Head of caudate nucleus (tissue), 42 donors: ENCODE measurements around the gene MUC5AC.
A peak's percentile ranks its signal among the peaks of the same experiment; 100 is the strongest.
"Not testable (repeated sequence)": the region's sequence is repeated elsewhere in the genome, so short reads cannot be mapped to it uniquely, and the experiment has no call there.

Experiments
- DNase-seq, 42 donors: peaks; one replicate each; pipeline versions ENCODE4 v3.0.0 to v3.0.0-alpha.2; 2020 to 2021; ENCODE audit warnings: mixed read lengths in 7 of 42
- intact Hi-C: fragments of 100-400 bp; cut with DNase I; formaldehyde crosslinking; loops from one replicate; pipeline ENCODE4 v1.15.0; 2022

Gene MUC5AC

DNA sequence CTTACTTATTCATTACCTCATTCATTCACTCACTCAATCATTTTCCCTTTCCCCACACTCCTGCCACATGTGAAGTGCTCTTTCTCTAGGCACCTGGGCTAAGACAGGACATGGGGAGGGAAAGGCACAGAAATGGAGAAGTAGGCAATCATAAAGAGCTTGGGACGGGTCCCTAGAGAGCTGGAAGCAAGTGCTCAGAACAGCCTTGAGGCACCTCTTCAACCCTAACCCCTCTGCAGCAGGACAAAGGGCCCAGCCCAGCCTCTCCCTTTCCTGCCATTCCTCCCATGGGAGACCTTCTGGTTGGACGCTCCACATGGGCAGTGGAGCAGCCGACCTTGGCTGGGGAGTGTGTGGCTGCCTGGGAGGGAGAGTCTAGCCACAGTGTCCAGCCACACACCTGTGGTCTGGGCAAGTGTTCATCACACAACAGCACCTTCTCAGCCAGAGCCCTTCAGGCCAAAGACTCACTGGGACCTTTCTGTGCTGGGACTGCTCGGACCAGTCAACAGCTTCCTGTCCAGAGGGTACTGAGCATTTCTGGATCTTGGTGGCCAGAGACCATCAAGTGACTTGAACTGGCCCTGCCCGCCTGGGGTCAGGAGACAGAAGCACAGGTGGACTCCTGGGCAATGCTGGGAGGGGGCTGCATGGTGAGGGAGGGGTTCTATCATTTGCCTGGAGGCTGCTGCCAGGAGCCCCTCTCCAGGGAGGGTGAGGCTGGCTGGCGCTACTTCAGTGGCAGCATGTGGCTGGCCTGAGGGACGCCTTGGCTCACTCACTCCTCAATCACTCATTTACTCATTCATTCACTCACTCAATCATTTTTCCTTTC, 1.0 kb upstream of the MUC5AC start:
- DNase-seq: peak in 5 of 42 donors; percentile 5 to 8 (median 6)

DNA sequence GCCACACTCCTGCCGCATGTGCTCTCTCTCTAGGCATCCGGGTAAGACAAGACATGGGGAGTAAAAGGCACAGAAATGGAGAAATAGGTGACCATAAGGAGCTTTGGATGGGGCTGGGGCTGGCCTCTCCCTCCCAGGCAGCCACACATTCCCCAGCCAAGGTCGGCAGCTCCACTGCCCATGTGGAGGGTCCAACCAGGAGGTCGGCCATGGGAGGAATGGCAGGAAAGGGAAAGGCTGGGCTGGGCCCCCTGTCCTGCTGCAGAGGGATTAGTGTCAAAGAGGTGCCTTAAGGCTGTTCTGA, 460 bp upstream of the MUC5AC start:
- DNase-seq: peak in 1 of 42 donors; percentile 19
- intact Hi-C loops: no loop called here

More for the DNA sequence above, 1.0 kb upstream of the MUC5AC start:
- intact Hi-C loops: no loop called here

DNA sequence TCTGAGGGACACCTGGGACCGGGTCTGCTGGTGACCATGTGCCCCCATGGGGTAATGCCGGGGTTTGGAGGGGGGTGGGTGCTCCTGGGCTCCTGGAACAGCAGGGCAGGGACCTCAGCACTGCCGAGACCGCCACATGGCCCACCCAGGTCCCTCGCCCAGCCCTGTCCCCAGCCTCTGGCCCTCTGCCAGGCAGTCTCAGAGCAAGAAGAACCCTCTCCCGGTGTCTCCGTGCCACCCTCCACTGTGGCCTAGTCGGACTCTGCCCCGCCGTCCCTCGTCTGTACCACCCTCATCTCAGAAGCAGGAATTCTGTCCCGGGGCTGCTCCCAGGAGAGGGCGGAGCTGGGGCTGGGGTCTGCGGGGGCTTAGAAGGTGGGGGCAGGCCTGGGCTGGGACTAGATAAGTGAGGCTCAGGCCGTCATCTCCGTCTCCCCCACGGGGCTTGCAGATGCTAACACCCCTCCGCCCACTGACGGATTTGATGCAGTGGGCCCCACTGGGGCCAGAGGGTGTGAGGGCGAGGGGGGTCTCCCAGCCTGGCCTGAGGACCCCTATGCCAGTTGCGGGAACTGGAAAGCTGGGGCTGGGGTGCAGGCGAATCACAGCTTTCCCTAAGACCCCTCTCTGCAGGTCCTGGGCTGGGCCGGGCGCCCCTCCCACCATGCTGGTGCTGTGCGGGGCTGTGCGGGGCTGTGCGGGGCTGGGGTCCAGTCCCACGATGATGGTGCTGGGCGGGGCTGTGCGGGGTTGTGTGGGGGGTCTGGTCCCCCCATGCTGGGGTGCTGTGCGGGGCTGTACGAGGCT, 1.1 kb downstream of the MUC5AC start:
- peak in 10 of 42 donors; percentile 1 to 29 (median 8) for DNase-seq
- intact Hi-C loops: no loop called here

DNA sequence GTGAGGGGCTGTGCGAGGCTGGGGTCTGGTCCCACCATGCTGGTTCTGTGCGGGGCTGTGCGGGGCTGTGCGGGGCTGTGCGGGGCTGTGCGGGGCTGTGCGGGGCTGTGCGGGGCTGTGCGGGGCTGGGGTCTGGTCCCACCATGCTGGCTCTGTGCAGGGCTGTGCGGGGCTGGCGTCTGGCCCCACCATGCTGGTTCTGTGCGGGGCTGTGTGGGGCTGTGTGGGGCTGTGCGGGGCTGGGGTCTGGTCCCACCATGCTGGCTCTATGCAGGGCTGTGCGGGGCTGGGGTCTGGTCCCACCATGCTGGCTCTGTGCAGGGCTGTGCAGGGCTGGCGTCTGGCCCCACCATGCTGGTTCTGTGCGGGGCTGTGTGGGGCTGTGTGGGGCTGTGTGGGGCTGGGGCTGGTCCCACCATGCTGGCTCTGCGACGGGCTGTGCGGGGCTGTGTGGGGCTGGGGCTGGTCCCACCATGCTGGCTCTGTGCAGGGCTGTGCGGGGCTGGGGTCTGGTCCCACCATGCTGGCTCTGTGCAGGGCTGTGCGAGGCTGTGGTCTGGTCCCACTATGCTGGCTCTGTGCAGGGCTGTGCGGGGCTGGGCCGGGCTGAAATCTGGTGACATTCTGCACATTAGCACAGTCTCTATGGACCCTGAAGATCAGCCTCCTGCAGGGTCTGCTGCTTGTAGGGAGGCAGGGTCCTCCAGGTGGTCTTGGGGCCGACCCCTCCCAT, 1.9 kb downstream of the MUC5AC start:
- peak in 3 of 42 donors; percentile 7 to 18 (median 7) for DNase-seq

DNA sequence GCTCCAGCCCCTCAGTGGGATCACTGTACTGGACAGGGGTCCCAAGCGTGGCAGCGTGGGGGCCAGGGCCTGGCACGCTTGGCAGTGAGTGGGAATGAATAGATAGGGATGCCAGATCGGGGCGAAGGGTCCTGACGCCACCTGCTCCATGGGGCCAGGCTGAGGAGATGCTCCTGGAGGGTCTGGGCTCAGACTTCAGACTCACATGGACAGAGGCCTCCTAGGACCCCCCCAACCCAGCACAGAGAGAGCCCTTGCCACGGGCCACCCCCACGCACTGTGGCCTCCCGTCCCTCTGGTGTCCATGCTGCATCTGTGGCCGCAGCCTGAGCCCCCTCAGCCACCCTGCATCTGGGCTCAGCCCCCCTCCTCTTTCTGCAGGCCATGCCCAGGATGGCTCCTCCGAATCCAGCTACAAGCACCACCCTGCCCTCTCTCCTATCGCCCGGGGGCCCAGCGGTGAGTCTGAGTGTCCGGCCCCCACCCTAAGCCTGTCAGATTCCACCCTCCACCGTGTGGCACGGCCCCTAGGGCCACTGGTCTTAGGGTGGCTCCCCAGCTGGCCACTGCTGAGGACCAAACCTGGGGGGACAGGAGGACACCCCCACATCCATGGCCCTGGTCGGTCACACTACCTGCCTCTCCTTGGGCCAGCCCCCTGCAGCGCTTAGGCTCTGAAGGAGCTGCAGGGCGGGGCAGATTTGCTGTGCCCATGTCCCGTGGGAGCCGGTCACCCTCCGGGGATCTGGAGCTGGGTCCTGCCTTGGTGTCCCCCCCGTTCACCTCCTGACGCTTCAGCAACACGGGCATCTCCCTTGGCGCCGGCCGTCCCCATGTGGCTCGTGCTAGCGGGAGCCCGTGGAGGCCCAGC, 2.7 kb downstream of the MUC5AC start:
- intact Hi-C loops: no loop called here
- DNase-seq: peak in 12 of 42 donors; percentile 1 to 30 (median 10)

More for the DNA sequence above, 1.9 kb downstream of the MUC5AC start:
- intact Hi-C loops: not testable (repeated sequence)

DNA sequence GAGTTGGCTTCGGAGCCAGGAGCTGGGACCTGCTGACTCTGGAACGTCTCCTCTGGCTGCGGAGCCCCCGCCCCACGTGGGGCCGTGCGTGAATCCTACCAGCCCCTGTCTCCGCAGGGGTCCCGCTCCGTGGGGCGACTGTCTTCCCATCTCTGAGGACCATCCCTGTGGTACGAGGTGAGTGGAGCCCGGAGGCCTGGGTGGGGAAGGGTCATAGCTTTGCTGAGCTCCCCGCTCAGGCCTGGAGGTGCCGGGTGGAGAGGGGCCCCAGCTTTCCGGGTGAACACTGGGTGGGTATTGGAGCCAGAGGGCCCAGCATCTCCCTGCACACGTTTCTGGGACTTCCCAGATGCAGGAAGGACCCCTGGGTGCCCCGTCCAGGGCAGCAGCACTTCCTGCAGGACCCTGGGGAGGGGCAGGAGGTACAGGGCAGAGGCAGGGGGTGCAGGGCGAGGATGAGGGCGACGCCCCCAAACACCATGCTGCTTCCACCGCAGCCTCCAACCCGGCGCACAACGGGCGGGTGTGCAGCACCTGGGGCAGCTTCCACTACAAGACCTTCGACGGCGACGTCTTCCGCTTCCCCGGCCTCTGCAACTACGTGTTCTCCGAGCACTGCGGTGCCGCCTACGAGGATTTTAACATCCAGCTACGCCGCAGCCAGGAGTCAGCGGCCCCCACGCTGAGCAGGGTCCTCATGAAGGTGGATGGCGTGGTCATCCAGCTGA, 3.8 kb downstream of the MUC5AC start:
- DNase-seq: peak in 6 of 42 donors; percentile 2 to 39 (median 9)
- intact Hi-C loops: no loop called here

DNA sequence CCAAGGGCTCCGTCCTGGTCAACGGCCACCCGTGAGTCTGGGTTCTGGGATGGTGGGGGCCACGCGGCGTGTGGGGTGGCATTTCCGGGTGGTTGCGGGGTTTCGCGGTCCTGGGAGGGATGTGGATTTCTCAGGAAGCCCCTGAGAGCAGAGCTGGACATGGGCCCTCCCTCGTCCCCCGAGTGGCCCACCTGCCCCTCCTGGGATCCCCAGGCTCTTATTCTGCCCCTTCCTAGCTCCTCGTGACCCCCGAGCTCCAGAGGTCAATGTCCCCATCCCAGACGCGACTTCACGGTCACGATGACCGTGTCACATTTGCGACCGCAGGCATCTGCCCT, 4.4 kb downstream of the MUC5AC start:
- peak in 2 of 42 donors; percentile 3 to 9 for DNase-seq
- intact Hi-C loops: no loop called here

DNA sequence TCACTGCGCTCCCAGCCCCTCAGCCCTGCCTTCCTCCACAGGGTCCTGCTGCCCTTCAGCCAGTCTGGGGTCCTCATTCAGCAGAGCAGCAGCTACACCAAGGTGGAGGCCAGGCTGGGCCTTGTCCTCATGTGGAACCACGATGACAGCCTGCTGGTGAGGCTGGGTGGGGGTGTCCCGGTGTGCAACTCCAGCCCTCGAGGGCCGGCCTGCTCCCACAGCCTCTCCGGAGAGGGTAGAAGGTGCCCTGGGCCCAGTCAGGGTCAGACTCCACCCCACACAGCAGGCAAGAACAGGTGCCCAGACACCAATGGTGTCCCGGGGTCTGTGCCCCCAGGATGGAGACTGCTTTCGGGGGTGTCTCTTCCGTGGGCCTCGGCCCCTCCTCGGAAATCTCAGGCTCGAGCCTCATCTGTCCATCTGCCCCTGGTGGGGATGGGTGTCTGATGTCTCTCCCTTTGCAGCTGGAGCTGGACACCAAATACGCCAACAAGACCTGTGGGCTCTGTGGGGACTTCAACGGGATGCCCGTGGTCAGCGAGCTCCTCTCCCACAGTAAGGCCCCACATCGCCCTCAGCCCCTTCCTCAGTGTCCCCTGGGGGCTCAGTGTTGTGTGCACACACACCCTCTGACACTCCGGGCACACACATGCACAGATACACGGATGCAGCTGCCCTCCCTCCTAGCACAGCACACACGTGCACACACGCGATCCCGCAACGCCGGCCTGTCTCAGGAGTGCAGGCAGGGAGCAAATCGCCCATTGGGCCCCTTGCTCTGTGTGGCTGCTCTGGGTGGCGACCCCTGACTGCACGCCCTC, 4.9 kb downstream of the MUC5AC start:
- intact Hi-C loops: no loop called here
- peak in 5 of 42 donors; percentile 0 to 22 (median 6) for DNase-seq

DNA sequence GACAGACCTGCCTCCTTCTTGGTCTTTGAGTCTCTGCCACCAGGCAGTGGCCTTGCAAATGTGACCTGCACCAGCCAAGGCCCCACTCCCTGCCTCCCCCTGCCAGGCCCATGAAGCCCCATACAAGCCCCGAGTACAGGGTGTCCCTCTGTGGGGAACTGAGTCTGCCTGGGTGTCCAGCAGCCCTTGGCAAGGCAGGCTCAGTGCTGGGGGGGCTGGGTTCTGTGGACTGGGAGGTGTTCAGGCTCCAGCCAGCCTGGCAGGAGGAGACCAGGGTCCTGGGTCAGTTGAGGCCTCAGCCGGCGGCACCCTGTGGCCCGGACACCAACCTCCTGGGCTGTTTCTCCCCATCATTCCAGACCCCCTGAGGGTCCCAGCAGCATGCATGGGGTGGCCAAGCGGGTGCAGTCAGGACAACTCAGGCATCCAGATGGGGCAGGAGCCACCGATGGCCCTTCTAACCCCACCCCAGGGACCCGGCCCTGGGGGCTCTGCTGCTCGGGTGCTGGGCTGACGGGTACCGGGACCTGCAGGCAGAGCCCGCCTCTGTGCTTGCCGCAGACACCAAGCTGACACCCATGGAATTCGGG, 5.7 kb downstream of the MUC5AC start:
- peak in 4 of 42 donors; percentile 3 to 10 (median 6) for DNase-seq
- intact Hi-C loops: no loop called here

DNA sequence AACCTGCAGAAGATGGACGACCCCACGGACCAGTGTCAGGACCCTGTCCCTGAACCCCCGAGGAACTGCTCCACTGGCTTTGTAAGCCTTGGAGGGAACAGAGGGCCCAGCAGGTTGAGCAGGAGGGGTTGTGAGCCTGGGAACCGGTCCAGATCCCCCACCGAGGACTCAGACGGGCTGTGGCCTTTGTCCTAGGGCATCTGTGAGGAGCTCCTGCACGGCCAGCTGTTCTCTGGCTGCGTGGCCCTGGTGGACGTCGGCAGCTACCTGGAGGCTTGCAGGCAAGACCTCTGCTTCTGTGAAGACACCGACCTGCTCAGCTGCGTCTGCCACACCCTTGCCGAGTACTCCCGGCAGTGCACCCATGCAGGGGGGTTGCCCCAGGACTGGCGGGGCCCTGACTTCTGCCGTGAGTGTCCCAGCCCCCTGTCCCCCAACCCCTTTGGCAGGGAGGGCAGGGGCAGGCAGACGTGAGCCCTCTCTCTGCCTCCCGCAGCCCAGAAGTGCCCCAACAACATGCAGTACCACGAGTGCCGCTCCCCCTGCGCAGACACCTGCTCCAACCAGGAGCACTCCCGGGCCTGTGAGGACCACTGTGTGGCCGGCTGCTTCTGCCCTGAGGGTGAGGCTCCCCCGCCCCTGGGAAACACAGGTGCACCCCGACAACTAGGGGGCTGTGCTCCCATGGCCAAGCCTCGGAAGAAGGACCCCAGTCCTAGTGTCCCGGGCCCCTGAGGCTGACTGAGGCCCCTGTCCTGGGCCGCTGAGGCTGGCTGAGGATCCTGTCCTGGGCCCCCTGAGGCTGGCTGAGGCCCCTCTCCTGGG, 6.4 kb downstream of the MUC5AC start:
- DNase-seq: peak in 6 of 42 donors; percentile 2 to 14 (median 6)
- intact Hi-C loops: no loop called here

DNA sequence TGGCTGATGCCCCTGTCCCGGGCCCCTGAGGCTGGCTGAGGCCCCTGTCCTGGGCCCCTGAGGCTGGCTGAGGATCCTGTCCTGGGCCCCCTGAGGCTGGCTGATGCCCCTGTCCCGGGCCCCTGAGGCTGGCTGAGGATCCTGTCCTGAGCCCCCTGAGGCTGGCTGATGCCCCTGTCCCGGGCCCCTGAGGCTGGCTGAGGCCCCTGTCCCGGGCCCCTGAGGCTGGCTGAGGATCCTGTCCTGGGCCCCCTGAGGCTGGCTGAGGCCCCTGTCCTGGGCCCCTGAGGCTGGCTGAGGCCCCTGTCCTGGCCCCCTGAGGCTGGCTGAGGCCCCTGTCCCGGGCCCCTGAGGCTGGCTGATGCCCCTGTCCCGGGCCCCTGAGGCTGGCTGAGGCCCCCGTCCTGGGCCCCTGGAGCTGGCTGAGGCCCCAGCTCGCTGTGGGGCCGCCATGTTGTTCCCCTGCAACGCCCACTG, 7.1 kb downstream of the MUC5AC start:
- DNase-seq: peak in 2 of 42 donors; percentile 0 to 6
- intact Hi-C loops: not testable (repeated sequence)

DNA sequence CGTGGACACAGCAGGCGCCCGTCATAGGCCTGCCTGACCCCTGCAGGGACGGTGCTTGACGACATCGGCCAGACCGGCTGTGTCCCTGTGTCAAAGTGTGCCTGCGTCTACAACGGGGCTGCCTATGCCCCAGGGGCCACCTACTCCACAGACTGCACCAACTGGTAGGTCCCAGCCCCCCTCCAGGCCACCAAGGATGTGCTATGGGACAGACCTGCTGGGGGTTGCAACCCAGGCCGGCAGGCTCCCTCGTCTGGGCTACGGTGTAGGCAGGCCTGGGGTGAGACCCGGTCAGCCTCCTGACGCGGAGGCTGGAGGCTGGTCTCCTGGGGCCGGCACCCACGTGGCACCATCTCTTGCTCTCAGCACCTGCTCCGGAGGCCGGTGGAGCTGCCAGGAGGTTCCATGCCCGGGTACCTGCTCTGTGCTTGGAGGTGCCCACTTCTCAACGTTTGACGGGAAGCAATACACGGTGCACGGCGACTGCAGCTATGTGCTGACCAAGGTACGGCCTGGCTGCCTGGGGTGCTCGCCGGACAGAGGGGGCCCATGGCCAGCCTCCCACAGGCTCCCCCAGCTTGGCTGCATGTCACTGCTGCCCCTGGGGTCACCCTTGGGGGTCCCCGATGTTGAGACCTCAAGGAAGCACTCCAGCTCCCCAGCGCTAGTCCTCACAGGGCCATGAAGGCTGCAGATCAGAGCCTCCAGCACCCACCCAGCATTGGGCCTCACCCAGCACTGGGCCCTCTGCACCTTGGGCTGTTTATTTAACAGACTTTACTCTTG, 7.7 kb downstream of the MUC5AC start:
- peak in 7 of 42 donors; percentile 1 to 27 (median 10) for DNase-seq
- intact Hi-C loops: no loop called here

DNA sequence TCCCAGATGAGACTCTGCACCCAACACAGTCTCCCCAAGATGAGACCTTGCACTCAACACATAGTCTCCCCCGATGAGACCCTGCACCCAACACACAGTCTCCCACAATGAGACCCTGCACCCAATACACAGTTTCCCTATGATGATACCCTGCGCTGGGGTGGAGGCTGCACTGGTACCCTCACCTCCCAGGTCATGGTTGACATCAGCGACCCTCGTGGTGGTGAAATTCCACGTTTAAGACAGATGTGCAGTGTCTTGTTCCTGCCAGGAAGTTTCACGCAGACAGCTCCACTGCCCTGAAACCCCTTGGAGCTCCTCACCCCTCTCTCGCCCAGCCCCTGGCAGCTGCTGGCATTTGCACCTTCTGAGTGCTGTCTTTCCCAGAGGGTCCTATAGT, 9.5 kb downstream of the MUC5AC start:
- peak in 2 of 42 donors; percentile 8 to 17 for DNase-seq
- intact Hi-C loops: no loop called here

DNA sequence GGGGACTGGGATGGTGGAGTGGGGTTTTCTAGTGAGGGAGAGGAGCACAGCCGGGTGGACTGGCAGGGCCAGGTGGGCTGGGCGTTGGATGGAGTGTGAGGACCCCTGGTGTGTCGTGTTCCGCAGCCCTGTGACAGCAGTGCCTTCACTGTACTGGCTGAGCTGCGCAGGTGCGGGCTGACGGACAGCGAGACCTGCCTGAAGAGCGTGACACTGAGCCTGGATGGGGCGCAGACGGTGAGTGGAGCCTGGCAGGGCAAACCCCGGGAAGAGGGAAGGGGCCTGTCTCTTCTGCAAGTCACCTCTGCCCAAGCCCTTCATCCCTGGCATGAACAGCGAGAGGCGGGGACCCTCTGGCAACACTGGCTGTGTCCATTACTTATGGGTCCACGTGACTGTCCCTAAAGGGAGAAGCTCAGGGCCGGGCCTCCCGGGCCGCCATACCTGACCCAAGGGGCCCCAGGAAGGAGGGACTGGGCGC, 10.0 kb downstream of the MUC5AC start:
- peak in 3 of 42 donors; percentile 0 to 11 (median 7) for DNase-seq

DNA sequence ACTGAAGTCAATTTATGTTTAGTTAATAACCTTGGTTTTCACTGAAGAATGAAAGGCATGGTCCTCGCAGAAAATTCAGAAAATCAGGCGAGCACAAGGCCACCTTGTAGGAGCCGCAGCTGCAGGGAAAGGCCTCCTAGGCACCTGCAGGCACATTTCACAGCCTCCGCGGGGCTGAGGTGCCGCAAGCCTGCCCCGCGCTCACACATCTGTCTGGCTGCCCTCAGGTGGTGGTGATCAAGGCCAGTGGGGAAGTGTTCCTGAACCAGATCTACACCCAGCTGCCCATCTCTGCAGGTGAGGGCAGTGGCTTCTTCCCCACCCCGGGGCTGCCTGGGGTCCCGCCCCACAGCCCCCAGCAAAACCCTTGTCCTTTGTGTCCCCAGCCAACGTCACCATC, 10.5 kb downstream of the MUC5AC start:
- peak in 2 of 42 donors; percentile 0 to 4 for DNase-seq
- intact Hi-C loops: no loop called here

More for the DNA sequence above, 10.0 kb downstream of the MUC5AC start:
- intact Hi-C loops: no loop called here
